Ureter (tissue), 1 donor: ENCODE measurements around the gene TNKS1BP1. TPM values are rescaled to one million over a fixed set of nuclear protein-coding genes. Genes with fewer than 3 reads are reported as not detected.
"Not testable (repeated sequence)": the region's sequence is repeated elsewhere in the genome, so short reads cannot be mapped to it uniquely, and the experiment has no call there.

Experiments used
- DNase-seq: peaks from one replicate; pipeline ENCODE4 v3.0.0-alpha.2; 2020; ENCODE audit warnings: low spot score
- total RNA-seq: library from RNA; stranded (reverse); gene quantifications from one replicate; pipeline ENCODE4 v1.2.4, GENCODE V29; 2023
- donor health status: DM: yes; HTN: yes; CAD: no.

The TNKS1BP1 gene, protein sequence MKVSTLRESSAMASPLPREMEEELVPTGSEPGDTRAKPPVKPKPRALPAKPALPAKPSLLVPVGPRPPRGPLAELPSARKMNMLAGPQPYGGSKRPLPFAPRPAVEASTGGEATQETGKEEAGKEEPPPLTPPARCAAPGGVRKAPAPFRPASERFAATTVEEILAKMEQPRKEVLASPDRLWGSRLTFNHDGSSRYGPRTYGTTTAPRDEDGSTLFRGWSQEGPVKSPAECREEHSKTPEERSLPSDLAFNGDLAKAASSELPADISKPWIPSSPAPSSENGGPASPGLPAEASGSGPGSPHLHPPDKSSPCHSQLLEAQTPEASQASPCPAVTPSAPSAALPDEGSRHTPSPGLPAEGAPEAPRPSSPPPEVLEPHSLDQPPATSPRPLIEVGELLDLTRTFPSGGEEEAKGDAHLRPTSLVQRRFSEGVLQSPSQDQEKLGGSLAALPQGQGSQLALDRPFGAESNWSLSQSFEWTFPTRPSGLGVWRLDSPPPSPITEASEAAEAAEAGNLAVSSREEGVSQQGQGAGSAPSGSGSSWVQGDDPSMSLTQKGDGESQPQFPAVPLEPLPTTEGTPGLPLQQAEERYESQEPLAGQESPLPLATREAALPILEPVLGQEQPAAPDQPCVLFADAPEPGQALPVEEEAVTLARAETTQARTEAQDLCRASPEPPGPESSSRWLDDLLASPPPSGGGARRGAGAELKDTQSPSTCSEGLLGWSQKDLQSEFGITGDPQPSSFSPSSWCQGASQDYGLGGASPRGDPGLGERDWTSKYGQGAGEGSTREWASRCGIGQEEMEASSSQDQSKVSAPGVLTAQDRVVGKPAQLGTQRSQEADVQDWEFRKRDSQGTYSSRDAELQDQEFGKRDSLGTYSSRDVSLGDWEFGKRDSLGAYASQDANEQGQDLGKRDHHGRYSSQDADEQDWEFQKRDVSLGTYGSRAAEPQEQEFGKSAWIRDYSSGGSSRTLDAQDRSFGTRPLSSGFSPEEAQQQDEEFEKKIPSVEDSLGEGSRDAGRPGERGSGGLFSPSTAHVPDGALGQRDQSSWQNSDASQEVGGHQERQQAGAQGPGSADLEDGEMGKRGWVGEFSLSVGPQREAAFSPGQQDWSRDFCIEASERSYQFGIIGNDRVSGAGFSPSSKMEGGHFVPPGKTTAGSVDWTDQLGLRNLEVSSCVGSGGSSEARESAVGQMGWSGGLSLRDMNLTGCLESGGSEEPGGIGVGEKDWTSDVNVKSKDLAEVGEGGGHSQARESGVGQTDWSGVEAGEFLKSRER (N-terminal part only)
- 338 TPM for total RNA-seq

DNA sequence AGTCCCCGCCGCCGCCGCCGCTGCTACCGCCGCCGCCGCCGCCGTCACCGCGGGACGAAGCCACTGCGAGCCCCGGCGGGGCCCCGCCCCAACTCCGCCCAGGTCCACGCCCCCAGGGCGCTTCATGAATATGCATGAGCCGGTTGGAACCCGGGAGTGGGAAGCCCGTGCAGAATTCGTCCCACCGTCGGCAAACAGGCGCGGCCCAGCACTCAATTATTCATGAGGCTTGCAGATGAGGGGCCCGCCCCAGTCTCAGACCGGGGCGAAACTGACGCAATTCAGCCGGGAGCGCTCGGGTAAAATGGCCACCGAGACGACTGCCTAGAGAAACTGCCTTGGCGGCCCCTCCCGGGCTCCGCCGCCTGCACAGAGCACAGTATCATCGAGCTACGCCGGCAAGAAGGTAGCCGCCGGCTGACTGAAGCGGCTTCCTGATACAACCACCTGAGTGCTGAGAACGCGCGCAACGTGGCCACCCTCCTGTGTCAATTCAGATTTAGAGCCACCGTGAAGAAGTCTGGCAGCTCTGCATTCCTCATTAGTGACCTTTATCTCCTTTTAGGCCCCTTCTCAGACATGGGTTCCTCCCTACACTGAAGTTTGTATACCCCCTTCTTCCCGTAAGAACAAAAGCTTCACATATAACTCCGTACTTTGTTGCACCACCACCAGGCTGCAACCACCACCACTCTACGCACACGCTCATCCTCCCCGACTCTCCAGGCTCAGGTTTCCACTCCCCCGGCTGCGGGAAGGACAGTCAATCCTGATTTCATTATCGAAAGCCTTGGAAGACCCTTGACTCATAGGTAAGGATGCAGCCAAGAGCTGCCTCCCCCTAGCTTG, at the start of gene TNKS1BP1:
TNKS1BP1 (minus strand) TSS at position 67 of the 849 bp plus-strand sequence. CDS start 3,067 bp downstream, outside the sequence.
- DNase-seq: peak; percentile 99

GRCh38 chr11:57373146-57373545, 48.4 kb upstream of the TNKS1BP1 start:
- DNase-seq: no peak

DNA sequence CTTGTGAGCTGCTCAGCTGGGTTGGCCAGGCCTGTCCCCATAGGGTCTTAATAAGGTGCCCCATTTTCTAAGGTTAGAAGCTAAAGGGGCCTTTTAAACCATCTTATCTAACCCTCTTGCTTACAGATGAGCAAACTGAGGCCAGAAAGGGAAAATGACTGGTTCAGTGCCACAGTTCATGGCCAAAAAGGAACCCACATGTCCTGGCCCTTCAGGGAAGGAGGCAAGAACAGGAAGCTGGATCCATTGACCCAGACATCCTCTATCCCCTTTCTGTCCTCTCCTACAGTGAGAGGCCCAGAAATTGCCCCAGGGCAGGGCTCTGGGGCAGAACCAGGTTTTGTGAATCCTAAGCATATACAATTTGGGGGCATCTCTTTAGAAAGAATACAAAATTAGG, 46.2 kb upstream of the TNKS1BP1 start:
- DNase-seq: no peak

- DNase-seq: no peak
Measured at GRCh38 chr11:57370251-57370650, 45.5 kb upstream of the TNKS1BP1 start.

DNA sequence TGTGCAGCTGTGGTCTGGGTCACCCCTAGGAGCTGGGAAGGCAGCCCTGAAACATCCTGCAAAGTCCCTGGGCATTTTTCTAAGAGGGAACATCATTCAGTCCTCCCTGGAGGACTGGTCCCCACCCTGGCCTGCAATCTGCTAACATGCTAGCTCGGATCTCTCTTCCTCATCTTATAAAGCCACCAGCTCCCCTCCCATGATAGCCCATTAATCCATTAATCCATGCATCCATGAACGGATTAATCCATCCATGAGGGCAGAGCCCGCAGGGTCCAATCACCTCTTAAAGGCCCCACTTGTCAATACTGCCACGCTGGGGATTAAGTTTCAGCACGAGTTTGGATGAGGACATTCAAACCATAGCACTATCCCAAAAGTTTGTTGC, 44.1 kb upstream of the TNKS1BP1 start:
- no peak for DNase-seq

GRCh38 chr11:57368106-57368844, 43.5 kb upstream of the TNKS1BP1 start:
- DNase-seq: no peak

- no peak for DNase-seq
Measured at GRCh38 chr11:57364851-57365660, 40.3 kb upstream of the TNKS1BP1 start.

- no peak for DNase-seq
Measured at GRCh38 chr11:57363131-57364080, 38.7 kb upstream of the TNKS1BP1 start.

- no peak for DNase-seq
Measured at GRCh38 chr11:57361926-57362325, 37.2 kb upstream of the TNKS1BP1 start.

- not testable (repeated sequence) for DNase-seq
Measured at GRCh38 chr11:57361420-57361819, 36.7 kb upstream of the TNKS1BP1 start.

DNA sequence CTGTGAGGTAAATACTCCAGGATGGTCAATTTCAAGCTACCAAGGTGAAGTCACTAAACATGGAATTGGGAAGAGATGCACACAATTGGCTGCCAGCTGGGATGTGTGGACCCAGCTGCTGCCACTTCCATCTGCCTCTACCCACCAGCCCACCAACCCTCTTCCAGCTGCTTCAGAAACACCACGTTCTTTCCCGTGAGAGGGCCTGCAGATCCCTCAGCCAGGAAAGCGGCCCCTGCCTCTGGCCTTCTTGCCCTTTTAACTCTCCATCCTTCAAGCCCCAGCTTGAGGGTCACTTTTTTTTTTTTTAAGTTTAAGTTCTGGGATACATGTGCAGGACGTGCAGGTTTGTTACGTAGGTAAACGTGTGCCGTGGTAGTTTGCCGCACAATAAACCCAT, 36.2 kb upstream of the TNKS1BP1 start:
- DNase-seq: no peak

- no peak for DNase-seq
Measured at GRCh38 chr11:57359896-57360690, 35.3 kb upstream of the TNKS1BP1 start.

DNA sequence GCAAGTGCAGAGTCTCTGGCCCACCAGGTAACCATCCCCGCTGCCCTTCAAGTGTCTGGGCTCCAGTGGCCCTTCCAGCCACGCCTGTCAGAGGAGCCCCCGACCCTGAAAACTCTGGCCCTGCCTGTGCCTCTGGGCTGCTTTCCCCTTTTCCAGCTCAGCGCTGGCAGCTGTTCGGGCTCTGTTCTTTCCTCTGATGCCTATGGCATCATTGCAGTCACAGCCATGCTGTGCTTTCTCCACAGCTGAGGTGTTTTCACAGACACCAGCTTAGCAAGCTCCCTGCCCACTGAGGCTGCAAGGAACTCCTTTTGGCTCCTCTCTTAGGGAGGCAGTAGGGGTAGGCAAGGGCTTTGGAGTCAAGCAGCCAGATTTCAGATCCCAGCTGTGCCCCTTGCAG, 34.6 kb upstream of the TNKS1BP1 start:
- no peak for DNase-seq

DNA sequence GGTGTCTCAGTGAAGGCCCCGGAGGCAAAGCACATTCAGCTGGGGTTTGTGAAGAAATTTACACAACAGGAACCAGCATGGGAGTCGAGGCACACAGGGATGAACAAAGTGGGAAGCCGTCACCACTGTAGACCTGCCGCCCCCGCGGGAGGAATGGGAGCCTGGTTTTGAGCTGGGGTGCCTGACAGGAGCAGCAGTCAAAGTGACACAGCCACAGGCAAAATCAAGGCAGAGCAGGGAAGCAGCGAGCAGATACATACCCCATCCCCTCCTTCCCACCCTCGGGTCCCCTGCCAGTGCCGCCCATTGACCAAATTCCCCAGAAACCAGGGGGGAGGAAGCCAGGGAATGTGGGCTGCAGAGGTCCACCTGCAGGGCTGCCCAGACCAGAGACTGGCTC, 34.2 kb upstream of the TNKS1BP1 start:
- DNase-seq: no peak

GRCh38 chr11:57358543-57358961, 33.8 kb upstream of the TNKS1BP1 start:
- no peak for DNase-seq

GRCh38 chr11:57357856-57358255, 33.1 kb upstream of the TNKS1BP1 start:
- DNase-seq: no peak

DNA sequence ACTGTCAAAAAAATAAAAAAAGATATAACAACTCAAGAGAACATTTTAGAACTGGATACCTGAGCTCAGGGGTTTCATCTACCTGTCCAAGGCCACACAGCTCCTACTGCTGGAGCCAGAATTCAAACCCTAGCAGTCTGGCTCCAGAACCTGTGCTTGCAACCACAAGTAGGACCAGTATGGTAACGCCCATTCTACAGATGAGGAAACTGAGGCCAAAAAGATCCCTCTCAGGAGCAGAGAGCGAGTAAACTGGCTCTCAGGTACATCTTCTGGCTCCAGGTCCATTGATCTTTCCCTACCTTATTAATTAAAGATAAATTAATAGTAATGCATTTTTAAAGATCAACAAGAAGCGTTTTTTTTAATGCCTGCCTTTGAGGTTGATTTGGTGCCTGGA, 32.6 kb upstream of the TNKS1BP1 start:
- no peak for DNase-seq
